ENCODE measurements around the gene PROC. TPM values are rescaled to one million over a fixed set of nuclear protein-coding genes. Genes with fewer than 3 reads are reported as not detected.

Gene PROC
- 1 to 10 TPM; 1.5 to 6.4 (median 3.6) TPM for polyA plus RNA-seq (ENCODE audit: insufficient read length in 4 of 4)

DNA sequence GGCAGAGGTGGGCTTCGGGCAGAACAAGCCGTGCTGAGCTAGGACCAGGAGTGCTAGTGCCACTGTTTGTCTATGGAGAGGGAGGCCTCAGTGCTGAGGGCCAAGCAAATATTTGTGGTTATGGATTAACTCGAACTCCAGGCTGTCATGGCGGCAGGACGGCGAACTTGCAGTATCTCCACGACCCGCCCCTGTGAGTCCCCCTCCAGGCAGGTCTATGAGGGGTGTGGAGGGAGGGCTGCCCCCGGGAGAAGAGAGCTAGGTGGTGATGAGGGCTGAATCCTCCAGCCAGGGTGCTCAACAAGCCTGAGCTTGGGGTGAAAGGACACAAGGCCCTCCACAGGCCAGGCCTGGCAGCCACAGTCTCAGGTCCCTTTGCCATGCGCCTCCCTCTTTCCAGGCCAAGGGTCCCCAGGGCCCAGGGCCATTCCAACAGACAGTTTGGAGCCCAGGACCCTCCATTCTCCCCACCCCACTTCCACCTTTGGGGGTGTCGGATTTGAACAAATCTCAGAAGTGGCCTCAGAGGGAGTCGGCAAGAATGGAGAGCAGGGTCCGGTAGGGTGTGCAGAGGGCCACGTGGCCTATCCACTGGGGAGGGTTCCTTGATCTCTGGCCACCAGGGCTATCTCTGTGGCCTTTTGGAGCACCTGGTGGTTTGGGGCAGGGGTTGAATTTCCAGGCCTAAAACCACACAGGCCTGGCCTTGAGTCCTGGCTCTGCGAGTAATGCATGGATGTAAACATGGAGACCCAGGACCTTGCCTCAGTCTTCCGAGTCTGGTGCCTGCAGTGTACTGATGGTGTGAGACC lies at the start of gene PROC:
TSS of gene PROC (plus strand) at position 128 of the 812 bp plus-strand sequence. CDS start 1,516 bp downstream, outside the sequence.
- DNase-seq (ENCODE audit: low read depth in 4 of 4, low spot score in 3 of 4): no peak

DNA sequence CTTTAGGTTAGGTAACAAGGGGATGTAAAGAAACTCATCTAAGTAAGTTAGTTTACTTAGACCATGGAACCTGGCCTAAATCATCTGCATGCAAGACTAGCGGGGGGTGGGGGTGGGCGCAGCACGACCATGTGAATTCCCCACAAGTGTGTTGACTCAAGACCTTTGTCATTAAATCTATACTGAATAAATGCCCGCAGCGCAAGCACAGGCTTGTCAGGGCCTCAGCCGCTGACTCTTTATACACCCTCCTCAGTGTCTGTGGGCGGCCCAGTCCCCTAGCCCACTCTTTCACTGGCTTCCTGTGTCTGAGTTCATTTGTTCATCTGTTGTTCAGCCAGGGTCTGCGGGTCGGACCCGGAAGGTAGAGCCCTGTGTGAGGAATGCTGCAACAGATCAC lies 48.2 kb upstream of the PROC start:
- no peak for DNase-seq (ENCODE audit: low read depth in 4 of 4, low spot score in 3 of 4)

GRCh38 chr2:127371037-127371436 lies 47.2 kb upstream of the PROC start:
- no peak for DNase-seq (ENCODE audit: low read depth in 4 of 4, low spot score in 3 of 4)

DNA sequence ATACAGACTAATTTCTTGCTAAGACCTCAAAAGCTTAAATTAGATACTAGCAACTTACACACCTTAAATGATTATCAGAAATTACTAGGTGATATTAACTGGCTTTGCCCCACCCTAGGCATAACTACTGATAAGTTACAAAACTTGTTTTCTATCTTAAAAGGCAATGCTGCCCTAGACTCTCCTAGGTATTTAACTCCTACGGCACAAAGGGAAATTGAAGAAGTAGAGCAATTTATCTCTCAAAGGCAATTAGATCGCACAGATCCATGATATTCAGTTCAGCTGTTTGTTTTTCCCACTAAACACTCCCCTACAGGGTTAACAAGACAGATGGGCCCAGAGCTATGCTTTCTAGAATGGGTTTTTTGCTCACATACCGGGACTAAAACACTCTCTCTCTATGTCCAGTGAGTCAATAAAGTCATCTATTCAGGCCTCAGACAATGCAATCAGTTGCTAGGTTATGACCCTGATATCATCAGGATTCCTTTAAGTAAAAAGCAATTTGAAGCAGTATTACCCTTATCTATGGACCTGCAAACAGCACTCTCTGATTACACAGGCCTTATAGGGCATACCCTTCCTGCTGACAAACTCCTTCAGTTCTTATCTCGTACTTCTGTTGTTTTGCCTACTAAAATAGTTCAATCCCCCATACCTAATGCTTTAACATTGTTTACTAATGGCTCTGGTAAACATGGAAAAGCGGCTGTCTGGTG lies 44.7 kb upstream of the PROC start:
- no peak for DNase-seq (ENCODE audit: low read depth in 4 of 4, low spot score in 3 of 4)

DNA sequence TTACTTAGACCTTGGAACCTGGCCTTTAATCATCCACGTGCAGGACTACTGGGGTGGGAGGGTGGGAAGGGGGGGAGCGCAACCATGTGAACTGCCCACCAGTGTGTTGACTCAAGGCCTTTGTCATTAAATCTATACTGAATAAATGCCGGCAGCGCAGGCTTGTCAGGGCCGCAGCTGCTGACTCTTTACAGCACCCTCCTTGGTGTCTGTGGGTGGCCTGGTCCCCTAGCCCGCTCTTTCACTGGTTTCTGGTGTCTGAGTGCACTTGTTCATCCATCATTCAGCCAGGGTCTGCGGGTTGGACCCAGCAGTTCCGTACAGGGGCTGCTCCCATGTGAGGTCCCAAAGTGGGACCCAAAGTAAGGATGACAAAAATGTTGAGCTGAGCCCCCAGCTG lies 42.0 kb upstream of the PROC start:
- no peak for DNase-seq (ENCODE audit: low read depth in 4 of 4, low spot score in 3 of 4)

DNA sequence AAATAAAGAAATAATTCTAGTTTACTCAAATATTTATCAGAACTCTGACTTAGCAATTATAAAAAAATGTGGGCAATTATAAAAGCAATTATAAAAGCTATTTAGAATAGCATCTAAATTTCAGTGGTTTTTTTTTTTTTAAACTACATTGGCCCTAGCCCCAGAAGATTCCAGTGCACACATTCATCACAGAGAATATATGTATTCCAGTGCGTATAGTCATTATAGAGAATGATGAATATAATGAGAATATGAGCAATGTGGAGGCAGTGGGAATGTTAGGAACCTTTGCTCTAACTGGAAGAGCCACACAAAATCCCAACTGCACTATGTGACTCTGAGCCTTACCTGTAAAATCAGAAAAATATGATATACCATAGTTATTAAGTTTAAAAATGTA lies 41.0 kb upstream of the PROC start:
- DNase-seq (ENCODE audit: low read depth in 4 of 4, low spot score in 3 of 4): no peak

DNA sequence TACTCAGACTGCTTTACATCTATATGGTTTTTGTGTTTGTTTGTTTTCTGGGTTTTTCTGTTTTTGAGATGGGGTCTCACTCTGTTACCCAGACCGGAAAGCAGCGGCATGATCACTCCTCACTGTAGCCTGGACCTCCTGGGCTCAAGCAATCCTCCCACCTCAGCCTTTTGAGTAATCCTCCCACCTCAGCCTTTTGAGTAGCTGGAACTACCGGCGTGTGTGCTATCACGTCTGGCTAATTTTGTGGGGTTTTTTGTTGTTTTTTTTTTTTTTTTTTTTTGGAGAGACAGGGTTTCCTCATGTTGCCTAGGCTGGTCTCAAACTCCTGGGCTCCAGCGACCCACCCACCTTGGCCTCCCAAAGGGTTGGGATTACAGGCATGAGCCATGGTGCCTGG lies 39.5 kb upstream of the PROC start:
- no peak for DNase-seq (ENCODE audit: low read depth in 4 of 4, low spot score in 3 of 4)

DNA sequence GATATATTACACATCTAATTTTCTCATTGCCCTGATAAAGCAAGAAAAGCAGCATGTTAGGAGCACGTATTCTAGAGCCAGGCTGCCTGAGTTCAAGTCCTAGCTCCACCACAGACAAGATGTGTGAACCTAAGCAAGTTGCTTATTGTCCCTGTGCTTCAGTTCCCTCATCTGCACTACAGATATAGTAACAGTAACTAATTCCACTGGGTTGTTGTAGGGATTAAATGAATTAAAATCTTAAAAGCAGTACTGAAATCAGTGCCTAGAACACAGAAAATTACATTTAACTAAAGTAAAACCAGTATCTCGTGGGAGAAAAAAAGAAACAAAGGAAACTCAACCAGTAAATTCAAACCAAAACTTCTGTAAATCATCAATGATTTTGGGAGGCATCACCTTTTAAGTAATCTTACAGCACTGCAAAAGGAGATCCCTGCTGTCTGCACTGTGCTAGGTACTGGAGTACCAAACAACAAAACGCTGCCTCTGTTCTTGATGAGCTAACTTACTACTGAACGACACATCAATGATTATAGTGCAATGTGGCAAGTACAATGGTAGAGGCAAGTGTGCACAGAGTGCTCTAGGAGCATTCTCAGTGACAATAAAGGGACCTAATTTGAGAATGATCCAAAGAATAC lies 38.4 kb upstream of the PROC start:
- DNase-seq (ENCODE audit: low read depth in 4 of 4, low spot score in 3 of 4): no peak

DNA sequence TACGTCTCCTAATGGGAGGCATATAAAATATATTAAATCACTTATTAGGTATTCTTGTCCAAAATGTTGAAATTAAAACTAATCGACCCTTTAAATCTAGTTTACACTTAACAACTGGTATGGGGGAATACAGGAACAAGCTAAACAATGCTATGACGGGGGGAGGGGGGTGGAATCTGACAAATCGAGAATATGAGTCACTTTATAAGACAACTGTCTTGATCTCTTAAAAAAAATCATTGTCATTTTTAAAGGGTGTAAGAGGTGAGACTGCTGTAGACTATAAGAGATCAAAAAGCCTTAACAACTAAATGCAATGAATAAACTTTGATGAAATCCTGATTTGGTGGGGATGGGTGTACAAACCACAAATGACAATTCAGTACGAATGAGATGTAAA lies 36.5 kb upstream of the PROC start:
- DNase-seq (ENCODE audit: low read depth in 4 of 4, low spot score in 3 of 4): no peak

GRCh38 chr2:127382831-127383230 lies 35.4 kb upstream of the PROC start:
- DNase-seq (ENCODE audit: low read depth in 4 of 4, low spot score in 3 of 4): no peak

- no peak for DNase-seq (ENCODE audit: low read depth in 4 of 4, low spot score in 3 of 4)
Observed at GRCh38 chr2:127384529-127384928, 33.7 kb upstream of the PROC start.

- no peak for DNase-seq (ENCODE audit: low read depth in 4 of 4, low spot score in 3 of 4)
Observed at GRCh38 chr2:127386246-127386645, 32.0 kb upstream of the PROC start.

- DNase-seq (ENCODE audit: low read depth in 4 of 4, low spot score in 3 of 4): peak in 2 of 4 donors; percentile 76 to 80
Observed at GRCh38 chr2:127386764-127387654, 31.2 kb upstream of the PROC start.

GRCh38 chr2:127387655-127388422 lies 30.4 kb upstream of the PROC start, which contains the start of gene MAP3K2:
MAP3K2 (minus strand) TSS chr2:127387975; CDS start chr2:127343129, 44,846 bp downstream.
- DNase-seq (ENCODE audit: low read depth in 4 of 4, low spot score in 3 of 4): peak; percentile 83 to 90 (median 85)

DNA sequence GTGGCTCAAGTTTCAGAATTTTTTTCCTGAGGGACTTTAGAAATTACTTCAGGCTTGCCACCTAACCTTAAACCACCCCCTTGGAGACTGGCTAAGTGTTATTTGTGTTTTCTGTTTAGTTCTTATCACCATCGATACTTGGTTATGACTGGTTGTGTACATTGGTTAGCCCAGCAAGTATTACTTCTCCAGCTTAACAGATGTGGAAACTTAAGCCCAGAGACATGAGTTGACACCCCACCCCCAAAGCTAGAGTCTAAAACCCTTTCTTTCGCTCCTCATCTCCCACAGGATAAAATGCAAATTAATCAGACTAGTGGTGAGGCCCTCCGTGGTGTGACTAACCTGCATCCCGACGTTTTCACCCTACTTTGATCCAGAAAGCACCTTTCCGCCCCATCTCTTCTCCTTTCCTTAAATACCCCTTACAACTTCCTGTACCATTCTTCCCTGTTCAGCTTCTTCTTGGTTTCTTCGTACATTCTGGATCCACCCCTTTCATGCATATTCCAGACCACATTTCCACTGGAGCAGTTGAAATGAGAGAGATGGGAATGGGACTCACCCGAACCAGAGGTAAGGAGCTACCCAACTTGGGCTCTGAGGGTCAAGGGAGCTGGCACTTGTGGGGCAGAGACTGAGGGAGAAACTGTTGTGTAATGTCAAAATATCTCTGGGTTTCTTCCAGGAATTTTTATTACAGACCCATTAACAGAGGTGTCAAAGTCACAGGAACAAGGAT lies 29.6 kb upstream of the PROC start:
- no peak for DNase-seq (ENCODE audit: low read depth in 4 of 4, low spot score in 3 of 4)

- DNase-seq (ENCODE audit: low read depth in 4 of 4, low spot score in 3 of 4): no peak
Observed at GRCh38 chr2:127389778-127390435, 28.3 kb upstream of the PROC start.

GRCh38 chr2:127392133-127392827 lies 25.9 kb upstream of the PROC start:
- DNase-seq (ENCODE audit: low read depth in 4 of 4, low spot score in 3 of 4): no peak

Measured in right renal pelvis (tissue), 4 donors.